NCI-H460 (cell line): ENCODE measurements around the gene GREM1. TPM values are rescaled to one million over a fixed set of nuclear protein-coding genes. Genes with fewer than 3 reads are reported as not detected.

ENCODE experiments used
- DNase-seq: peaks from one replicate; pipeline ENCODE4 v3.0.0-alpha.2; 2016; ENCODE audit warnings: low read depth; ENCODE audit errors: extremely low read depth
- total RNA-seq: library from RNA; depleted of rRNA; stranded (reverse); fragments of >200 nt; shearing (Covaris generic); gene quantifications from 2 replicates; pipeline ENCODE4 v1.2.3, GENCODE V29; 2014

Gene GREM1
- total RNA-seq, 1 experiment from 2014 or later: not detected

DNA sequence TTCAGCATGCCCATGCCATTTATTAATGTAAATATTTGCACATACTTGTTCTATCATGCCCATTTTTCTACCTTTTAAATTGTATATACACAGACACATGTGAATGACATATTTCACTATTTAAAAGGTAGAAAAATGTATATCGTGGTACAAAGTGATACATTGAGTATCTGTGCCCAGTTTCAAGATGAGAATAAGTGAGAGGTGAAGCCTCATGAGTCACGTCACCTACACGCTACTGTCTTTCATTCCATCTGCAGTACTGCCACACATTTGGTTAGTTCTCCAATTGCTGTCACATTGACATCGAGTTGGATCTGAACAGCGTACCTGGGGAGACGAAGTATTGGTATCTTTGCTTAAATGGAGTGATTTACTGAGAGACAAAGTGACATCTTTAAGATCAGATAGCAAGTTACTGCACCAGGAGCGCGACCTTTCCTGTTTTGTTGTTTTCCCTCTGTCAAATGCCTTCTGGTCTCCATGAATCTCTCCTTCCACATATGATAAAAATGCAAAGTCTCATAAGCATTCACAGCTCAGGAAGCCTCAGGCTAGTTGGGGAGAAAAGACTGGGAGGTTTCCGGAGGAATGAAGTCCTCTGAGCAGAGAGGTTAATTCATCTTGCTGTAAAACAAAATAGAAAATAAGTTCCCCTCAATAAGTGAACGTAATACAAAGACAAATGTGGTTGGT lies 12.0 kb downstream of the GREM1 start:
- DNase-seq: no peak

DNA sequence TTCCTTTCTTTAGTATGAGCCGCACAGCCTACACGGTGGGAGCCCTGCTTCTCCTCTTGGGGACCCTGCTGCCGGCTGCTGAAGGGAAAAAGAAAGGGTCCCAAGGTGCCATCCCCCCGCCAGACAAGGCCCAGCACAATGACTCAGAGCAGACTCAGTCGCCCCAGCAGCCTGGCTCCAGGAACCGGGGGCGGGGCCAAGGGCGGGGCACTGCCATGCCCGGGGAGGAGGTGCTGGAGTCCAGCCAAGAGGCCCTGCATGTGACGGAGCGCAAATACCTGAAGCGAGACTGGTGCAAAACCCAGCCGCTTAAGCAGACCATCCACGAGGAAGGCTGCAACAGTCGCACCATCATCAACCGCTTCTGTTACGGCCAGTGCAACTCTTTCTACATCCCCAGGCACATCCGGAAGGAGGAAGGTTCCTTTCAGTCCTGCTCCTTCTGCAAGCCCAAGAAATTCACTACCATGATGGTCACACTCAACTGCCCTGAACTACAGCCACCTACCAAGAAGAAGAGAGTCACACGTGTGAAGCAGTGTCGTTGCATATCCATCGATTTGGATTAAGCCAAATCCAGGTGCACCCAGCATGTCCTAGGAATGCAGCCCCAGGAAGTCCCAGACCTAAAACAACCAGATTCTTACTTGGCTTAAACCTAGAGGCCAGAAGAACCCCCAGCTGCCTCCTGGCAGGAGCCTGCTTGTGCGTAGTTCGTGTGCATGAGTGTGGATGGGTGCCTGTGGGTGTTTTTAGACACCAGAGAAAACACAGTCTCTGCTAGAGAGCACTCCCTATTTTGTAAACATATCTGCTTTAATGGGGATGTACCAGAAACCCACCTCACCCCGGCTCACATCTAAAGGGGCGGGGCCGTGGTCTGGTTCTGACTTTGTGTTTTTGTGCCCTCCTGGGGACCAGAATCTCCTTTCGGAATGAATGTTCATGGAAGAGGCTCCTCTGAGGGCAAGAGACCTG lies 13.2 kb downstream of the GREM1 start:
- DNase-seq: no peak

DNA sequence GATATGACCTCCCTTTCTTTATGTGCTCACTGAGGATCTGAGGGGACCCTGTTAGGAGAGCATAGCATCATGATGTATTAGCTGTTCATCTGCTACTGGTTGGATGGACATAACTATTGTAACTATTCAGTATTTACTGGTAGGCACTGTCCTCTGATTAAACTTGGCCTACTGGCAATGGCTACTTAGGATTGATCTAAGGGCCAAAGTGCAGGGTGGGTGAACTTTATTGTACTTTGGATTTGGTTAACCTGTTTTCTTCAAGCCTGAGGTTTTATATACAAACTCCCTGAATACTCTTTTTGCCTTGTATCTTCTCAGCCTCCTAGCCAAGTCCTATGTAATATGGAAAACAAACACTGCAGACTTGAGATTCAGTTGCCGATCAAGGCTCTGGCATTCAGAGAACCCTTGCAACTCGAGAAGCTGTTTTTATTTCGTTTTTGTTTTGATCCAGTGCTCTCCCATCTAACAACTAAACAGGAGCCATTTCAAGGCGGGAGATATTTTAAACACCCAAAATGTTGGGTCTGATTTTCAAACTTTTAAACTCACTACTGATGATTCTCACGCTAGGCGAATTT lies 14.9 kb downstream of the GREM1 start:
- DNase-seq: no peak

DNA sequence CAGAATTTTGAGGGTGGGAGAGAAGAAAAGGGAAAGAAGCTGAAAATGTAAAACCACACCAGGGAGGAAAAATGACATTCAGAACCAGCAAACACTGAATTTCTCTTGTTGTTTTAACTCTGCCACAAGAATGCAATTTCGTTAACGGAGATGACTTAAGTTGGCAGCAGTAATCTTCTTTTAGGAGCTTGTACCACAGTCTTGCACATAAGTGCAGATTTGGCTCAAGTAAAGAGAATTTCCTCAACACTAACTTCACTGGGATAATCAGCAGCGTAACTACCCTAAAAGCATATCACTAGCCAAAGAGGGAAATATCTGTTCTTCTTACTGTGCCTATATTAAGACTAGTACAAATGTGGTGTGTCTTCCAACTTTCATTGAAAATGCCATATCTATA lies 15.5 kb downstream of the GREM1 start:
- DNase-seq: no peak

DNA sequence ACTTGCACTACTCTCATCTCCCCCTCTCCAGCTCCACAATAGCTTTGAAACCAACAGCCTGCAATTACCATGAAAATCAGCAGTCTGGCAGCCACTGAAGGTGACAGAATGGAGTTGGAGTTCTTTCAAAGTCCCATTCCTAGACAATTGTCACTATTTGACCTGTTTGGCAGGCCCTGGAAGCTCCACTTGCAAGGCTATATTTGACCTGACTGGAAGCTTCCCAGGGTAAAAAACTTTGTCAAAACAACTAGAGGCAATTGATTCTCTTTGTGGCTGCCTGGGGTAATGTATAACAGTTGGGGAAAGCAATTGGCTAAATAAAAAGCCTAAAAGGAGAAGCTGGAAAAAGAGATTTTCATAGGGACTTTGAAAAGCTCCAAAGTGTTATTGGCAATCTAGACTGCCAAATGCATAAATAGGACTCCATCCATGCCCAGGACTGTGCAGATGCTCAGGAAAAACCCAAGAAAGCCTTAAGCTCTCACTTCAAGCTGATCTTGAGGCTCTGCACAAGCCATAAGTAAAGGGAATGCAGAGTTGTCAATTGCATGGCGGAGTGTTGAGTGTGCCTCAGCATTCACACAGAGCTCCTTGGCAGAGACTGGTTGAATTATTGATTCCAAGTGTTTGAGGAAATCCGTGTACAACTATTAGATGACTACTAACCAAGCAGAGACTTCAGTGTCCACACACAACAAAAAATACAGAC lies 18.3 kb downstream of the GREM1 start:
- no peak for DNase-seq

DNA sequence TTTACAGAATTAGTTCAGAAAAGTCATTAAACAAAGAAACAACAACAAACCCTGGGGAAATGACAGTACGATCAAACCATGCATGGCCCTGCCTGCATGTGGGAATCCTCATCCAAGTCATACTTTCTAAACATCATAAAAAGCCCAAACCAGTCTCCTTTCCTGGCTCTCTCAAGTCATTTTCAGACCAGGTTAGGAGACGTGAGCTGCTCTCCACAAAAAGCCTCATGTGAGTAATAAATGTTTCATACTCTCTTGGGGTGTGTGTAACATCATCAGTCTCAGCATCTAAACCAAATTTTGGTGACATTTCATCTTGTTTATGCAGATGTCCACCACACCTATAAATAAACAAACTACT lies 18.9 kb downstream of the GREM1 start:
- DNase-seq: no peak

DNA sequence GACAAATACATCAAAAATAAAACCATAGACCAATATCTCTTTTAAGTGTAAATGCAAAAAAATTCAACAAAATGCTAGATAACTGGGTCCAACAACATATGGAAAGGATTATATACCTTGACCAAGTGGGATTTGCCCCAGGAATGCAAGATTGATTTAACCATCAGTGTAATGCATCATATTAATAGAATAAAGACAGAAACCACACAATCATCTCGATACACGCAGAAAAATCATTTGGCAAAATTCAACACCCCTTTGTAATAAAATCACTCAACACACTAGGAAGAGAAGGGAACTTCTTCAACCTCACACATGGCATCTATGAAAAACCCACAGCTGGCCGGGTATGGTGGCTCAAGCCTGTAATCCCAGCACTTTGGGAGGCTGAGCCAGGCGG lies 19.5 kb downstream of the GREM1 start:
- DNase-seq: no peak

DNA sequence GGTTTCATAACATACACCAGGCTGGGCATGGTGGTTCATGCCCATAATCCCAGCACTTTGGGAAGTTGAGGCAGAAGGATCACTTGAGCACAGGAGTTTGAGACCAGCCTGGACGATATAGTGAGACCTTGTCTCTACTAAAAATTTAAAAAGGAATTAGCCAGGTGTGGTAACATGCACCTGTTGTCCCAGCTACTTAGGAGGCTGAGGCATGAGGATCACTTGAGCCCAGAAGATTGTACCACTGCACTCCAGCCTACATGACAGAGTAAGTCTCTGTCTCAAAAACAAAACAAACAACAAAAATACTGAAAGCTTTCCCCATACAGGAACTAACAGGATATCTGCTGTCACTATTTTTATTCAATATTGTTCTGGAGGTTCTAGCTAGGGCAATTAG lies 20.9 kb downstream of the GREM1 start:
- DNase-seq: no peak

DNA sequence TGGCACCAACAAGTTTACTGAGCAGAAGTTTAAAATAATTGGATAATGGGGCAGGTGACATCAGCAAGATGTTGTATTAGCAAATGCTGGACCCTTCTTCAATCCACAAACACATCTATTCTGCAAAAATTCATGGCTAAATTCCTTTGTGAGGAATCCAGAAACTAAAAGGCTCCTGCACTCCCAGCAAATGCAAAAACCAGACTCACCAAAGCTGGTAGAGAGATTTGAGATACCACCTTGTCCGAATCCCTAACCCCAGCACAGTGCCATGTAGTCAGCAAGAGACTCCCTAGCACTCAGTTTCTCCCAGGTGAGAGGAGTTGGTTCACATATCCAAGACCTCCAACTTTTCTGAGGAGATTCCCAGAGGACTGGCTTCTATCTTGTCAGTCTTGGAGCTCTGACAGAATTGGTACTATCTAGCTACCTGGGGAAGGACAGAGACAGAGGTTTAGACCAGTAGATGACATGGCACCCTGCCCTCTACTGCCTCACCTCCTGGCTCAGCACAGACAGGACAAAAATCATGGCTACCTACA lies 21.8 kb downstream of the GREM1 start:
- DNase-seq: no peak

DNA sequence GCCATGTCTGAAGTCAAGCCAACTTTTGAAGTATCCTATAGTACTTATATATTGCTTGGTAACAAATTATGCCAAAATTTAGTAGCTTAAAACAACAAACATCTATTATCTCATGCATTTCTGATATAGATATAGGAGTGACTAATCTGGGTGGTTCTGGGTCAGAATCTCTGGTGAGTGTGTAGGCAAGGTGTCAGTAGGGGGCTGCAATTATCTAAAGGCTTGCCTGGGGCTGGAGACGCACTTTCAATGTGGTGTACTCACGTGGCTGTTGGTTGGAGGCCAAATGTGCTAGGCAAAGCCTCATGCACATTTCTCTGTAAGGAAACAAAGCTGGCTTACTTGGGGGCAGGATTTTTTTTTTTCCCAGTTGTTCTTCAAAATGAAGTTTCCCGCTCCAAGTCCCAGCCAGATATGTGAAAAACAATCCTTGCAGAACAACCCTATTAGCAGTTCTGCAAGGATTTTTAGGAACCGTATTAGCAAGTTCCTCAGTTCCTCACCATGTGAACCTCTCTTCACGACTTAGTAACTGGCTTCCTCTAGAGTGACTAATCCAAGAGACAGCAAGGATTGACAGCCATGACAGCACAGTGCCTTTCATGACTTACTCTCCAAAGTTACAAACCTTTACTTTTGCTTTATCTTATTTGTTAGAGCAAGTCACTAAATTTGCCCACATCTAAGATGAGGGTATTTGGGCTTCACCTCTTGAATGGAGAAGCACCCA lies 25.8 kb downstream of the GREM1 start:
- no peak for DNase-seq

DNA sequence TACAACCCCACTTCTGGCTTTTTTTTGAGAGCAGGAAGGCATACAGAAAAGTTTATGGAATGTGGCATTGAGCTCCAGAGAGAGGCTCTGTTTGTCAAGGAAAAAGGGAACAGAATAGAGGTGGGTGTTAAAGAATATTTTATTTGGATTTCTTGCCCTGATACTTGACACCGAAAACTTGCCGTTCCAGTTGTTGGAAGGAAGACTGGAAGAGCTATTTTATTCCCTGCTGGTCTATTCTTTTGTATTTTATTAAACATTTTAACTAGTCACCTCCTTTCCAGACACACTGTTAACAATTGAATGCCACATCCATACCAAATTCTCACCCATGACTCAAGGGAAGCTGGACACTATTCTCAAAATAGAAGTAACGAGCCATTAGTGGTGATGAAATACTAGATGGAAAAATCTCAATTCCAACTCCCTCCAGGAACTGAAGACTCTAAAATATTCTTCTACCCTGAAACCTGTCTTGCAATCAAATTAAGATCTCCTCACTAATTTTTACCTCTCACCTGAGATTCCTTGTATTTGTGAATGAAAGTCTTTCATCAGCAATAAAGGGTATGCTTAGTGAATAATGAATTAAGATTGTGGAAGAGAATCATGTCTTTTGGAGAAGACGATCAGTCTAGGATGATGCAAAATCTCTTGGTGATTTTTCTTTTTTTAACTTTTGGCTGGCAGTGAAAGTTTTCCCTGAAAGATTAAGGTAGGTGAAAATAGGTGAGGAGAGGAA lies 28.5 kb downstream of the GREM1 start:
- DNase-seq: no peak

DNA sequence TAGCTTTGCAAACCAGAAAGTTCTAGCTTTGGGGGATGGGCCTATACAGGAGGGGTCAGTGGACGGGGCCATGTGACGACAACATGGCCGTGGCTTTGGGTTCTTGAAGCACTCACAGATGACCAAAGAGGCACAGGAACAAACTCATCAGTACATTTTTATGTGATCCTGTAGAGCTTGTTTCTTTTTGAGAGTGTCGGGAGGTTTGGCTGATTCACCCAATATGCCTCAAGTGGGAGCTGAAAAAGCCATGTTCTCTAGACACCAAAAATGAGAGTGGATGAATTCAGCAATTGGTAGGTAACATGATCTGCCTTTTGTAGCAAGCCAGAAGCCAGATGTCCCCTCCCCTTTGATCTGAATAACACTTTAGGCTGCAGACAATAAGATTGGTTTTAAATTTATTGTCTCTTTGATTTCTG lies 30.1 kb downstream of the GREM1 start:
- DNase-seq: no peak

DNA sequence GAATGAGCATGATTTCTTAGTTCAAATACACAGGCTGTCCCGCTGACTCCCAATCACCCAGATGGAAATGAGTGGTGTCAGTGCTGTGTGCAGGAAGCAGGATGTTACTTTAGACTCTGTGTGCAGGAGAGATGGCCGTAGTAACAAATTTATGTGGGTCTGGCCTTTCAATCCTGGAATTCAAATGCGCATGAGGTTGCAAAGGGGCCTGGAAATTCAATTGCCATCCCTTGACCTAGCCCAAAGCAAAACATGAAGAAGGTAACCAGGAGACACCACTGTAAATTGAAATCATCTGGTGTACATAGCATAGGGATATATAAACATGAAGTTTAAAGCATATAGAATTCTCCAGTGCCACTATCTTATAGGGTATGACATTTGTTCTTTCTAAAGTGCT lies 33.2 kb downstream of the GREM1 start:
- DNase-seq: no peak

DNA sequence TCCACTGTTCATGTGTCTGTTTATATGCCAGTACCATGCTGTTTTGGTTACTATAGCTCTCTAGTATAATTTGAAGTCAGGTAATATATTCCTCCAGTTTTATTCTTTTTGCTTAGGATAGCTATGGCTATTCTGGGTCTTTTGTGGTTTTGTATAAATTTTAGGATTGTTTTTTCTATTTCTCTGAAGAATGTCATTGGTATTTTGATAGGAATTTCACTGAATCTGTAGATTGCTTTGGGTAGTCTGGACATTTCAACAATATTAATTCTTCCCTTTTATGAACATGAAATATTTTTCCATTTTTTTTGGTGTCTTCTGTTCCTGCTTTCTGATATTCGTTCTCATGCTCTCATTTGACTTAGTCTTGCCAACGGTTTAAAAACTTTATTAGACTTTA lies 39.6 kb downstream of the GREM1 start:
- no peak for DNase-seq

DNA sequence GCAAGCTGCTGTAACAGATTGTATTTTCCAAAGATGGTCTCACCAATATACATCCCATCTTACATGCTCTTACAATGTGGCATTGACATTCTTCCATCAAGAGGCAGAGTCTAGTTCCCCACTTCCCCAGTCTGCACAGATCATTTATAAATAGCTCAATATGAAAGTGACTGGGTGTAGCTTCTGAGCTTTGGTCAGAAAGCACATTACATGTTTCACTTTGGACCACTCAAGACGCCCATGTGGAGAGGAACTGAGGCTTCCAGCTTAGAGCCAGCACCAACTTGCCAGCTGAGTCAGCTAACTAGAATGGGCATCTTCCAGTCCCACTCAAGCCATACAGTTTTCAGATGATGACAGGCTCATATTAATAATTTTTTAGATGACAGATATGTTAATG lies 45.5 kb downstream of the GREM1 start:
- no peak for DNase-seq

DNA sequence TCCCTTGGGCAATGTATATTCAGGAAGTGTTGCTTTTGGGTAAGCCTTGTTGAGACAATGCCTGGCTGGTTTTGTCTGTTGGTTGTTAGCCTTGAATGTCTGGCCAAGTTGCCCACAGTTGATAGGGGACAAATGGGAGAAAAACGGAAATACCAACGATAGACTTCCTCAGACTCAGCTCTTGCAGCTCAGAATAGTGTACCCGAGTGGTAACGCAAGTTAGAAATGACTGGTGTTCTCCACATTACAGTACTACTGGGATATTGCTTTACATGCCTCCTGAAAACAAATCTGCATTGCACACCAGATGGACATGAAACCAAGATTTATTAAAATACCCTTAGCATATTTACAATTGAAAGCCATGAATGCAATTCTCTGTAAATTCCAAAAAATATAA lies 47.4 kb downstream of the GREM1 start:
- DNase-seq: no peak

DNA sequence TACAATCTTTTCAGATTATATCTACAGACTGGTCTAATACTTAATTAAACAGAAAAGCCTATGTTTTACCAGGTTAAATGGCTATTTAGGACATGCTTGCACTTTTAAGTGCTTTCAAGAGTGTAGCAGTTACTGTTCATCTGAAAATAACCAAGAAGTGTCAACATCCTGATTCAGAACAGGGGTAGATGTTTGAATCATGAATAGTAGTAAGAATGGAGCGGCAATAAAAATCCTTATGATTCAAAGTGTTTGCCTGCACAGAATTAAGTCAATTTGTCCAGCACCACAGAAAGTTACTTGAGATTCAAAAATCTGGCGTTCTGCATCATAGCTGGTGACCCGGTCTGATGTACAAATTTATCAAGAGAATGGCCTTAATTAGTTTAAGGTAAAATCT lies 48.3 kb downstream of the GREM1 start:
- DNase-seq: no peak

DNA sequence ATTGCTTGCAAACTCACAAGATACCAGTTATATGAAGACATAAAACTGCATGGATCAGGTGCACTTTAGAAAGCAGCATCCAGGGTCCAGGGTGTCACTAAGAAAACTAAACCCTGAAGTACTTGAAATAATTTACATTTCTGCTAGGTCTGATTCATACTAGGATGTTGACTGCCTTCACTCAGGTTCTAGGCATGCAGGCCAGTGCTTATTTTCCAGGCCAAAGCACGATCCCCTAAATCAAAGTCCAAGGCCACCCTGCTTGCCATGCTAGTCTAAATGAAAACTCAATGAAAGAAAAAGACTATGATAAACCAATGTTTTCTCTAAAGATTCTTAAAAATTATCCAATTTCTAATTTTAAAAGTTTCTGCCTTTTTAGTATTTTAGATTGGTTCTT lies 49.4 kb downstream of the GREM1 start:
- DNase-seq: no peak

DNA sequence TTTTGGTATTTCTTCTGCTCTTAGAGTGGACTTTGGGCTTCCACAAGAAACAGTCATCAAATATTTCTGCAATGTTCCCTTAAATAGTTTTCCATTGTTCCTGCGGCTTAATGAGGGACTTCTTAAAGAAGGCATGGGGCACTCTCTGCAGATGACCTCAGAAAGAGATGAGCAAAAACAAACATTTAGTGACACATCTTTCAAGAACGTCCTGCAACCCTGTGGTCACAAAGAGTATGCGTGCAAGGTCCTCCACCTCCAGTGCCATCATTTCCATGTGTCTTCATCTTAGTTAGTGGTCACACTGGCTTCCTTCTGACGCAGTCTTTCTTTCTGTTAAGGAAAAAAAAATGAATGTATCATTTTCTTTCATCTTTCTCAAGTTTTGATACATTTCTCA lies 56.2 kb downstream of the GREM1 start:
- DNase-seq: peak; percentile 33
